ENCODE results near the gene FAM180B.
A peak's percentile ranks its signal among the peaks of the same experiment; 100 is the strongest.

Gene FAM180B

GRCh38 chr11:47583844-47584243 lies 2.6 kb upstream of the FAM180B start:
- peak overlapping the region in 1 of 2 donors; percentile 85 for H3K27ac Mint-ChIP-seq
- DNase-seq: no peak
- H3K4me1 Mint-ChIP-seq: peaks cover 15% of the 10 kb centered on the region
- H3K27me3 Mint-ChIP-seq: no peaks in the 10 kb centered on the region
- no peak for ATAC-seq
- H3K9me3 Mint-ChIP-seq: no peaks in the 10 kb centered on the region
- no peak overlapping the region for H3K4me3 Mint-ChIP-seq

GRCh38 chr11:47587039-47587716 lies 700 bp downstream of the FAM180B start:
- Mint-ChIP-seq H3K27ac (peak overlapping the region in 1 of 2 donors; percentile 49), H3K4me1 (peaks cover 8% of the 10 kb centered on the region), H3K4me3 (no peak overlapping the region), H3K27me3 (peaks cover 6% of the 10 kb centered on the region), H3K9me3 (no peaks in the 10 kb centered on the region)
- ATAC-seq (peak; percentile 19), DNase-seq (no peak)

GRCh38 chr11:47587723-47588326 lies 1.3 kb downstream of the FAM180B start:
- no peaks in the 10 kb centered on the region for H3K9me3 Mint-ChIP-seq
- no peak for ATAC-seq
- no peak overlapping the region for H3K27ac Mint-ChIP-seq
- peaks cover 12% of the 10 kb centered on the region for H3K27me3 Mint-ChIP-seq
- DNase-seq: no peak
- no peak overlapping the region for H3K4me3 Mint-ChIP-seq
- peaks cover 11% of the 10 kb centered on the region for H3K4me1 Mint-ChIP-seq

GRCh38 chr11:47589118-47589517 lies 2.6 kb downstream of the FAM180B start:
- Mint-ChIP-seq H3K4me1 (peaks cover 21% of the 10 kb centered on the region), H3K27ac (no peak overlapping the region), H3K27me3 (peaks cover 25% of the 10 kb centered on the region), H3K9me3 (no peaks in the 10 kb centered on the region), H3K4me3 (no peak overlapping the region)
- no peak for ATAC-seq
- DNase-seq: no peak

GRCh38 chr11:47589584-47589976 lies 3.1 kb downstream of the FAM180B start:
- peaks cover 21% of the 10 kb centered on the region for H3K4me1 Mint-ChIP-seq
- no peak for DNase-seq

GRCh38 chr11:47589977-47590861 lies 3.7 kb downstream of the FAM180B start:
- ATAC-seq (no peak), DNase-seq (no peak)
- Mint-ChIP-seq H3K27me3 (peaks cover 36% of the 10 kb centered on the region), H3K4me3 (no peak overlapping the region), H3K4me1 (peaks cover 21% of the 10 kb centered on the region), H3K9me3 (no peaks in the 10 kb centered on the region), H3K27ac (no peak overlapping the region)

More at GRCh38 chr11:47589584-47589976, 3.1 kb downstream of the FAM180B start:
- H3K9me3 Mint-ChIP-seq: no peaks in the 10 kb centered on the region
- H3K27ac Mint-ChIP-seq: no peak overlapping the region
- no peak overlapping the region for H3K4me3 Mint-ChIP-seq
- H3K27me3 Mint-ChIP-seq: peaks cover 30% of the 10 kb centered on the region
- peak; percentile 27 for ATAC-seq

- no peak overlapping the region for H3K4me3 Mint-ChIP-seq
- DNase-seq (no peak), ATAC-seq (peak; percentile 39)
- H3K27ac Mint-ChIP-seq: no peak overlapping the region
- H3K27me3 Mint-ChIP-seq: peaks cover 43% of the 10 kb centered on the region
- H3K4me1 Mint-ChIP-seq: peaks cover 21% of the 10 kb centered on the region
- H3K9me3 Mint-ChIP-seq: no peaks in the 10 kb centered on the region
Observed at GRCh38 chr11:47591764-47592163, 5.3 kb downstream of the FAM180B start.

- Mint-ChIP-seq H3K9me3 (no peaks in the 10 kb centered on the region), H3K4me3 (no peak overlapping the region), H3K27ac (no peak overlapping the region), H3K4me1 (peaks cover 21% of the 10 kb centered on the region), H3K27me3 (peaks cover 43% of the 10 kb centered on the region)
- peak; percentile 11 for ATAC-seq
- DNase-seq: no peak
Observed at GRCh38 chr11:47592251-47592650, 5.8 kb downstream of the FAM180B start.

GRCh38 chr11:47592970-47593369 lies 6.5 kb downstream of the FAM180B start:
- no peak for ATAC-seq
- Mint-ChIP-seq H3K27me3 (peaks cover 43% of the 10 kb centered on the region), H3K4me1 (peaks cover 21% of the 10 kb centered on the region), H3K4me3 (no peak overlapping the region), H3K9me3 (no peaks in the 10 kb centered on the region), H3K27ac (no peak overlapping the region)
- DNase-seq: no peak

GRCh38 chr11:47593492-47593933 lies 7.0 kb downstream of the FAM180B start:
- Mint-ChIP-seq H3K4me1 (peaks cover 21% of the 10 kb centered on the region), H3K27ac (no peak overlapping the region), H3K4me3 (no peak overlapping the region), H3K9me3 (no peaks in the 10 kb centered on the region), H3K27me3 (peaks cover 43% of the 10 kb centered on the region)
- DNase-seq: no peak
- no peak for ATAC-seq

GRCh38 chr11:47593934-47594855 lies 7.7 kb downstream of the FAM180B start, which contains the start of gene C1QTNF4:
C1QTNF4 (minus strand) TSS chr11:47594411; CDS start chr11:47590810, 3,601 bp downstream.
- Mint-ChIP-seq H3K27me3 (peaks cover 43% of the 10 kb centered on the region), H3K4me1 (peaks cover 21% of the 10 kb centered on the region), H3K27ac (no peak within 1 kb of the TSS), H3K4me3 (no peak within 1 kb of the TSS), H3K9me3 (no peaks in the 10 kb centered on the region)
- DNase-seq (no peak), ATAC-seq (no peak)

- no peaks in the 10 kb centered on the region for H3K9me3 Mint-ChIP-seq
- ATAC-seq: peak; percentile 41
- H3K4me1 Mint-ChIP-seq: peaks cover 21% of the 10 kb centered on the region
- DNase-seq: no peak
- H3K27me3 Mint-ChIP-seq: peaks cover 43% of the 10 kb centered on the region
- H3K4me3 Mint-ChIP-seq: no peak overlapping the region
- no peak overlapping the region for H3K27ac Mint-ChIP-seq
Observed at GRCh38 chr11:47595029-47595428, 8.6 kb downstream of the FAM180B start.

GRCh38 chr11:47595967-47596366 lies 9.5 kb downstream of the FAM180B start:
- DNase-seq: no peak
- ATAC-seq: no peak
- H3K4me1 Mint-ChIP-seq: peaks cover 21% of the 10 kb centered on the region
- no peak overlapping the region for H3K4me3 Mint-ChIP-seq
- peaks cover 43% of the 10 kb centered on the region for H3K27me3 Mint-ChIP-seq
- no peak overlapping the region for H3K27ac Mint-ChIP-seq
- H3K9me3 Mint-ChIP-seq: no peaks in the 10 kb centered on the region

GRCh38 chr11:47599902-47600301 lies 13.4 kb downstream of the FAM180B start:
- no peaks in the 10 kb centered on the region for H3K4me1 Mint-ChIP-seq

GRCh38 chr11:47603295-47603694 lies 16.8 kb downstream of the FAM180B start:
- ATAC-seq (no peak), DNase-seq (no peak)
- Mint-ChIP-seq H3K9me3 (no peaks in the 10 kb centered on the region), H3K27me3 (no peaks in the 10 kb centered on the region), H3K4me1 (no peaks in the 10 kb centered on the region), H3K27ac (no peak overlapping the region), H3K4me3 (no peak overlapping the region)

More at GRCh38 chr11:47599902-47600301, 13.4 kb downstream of the FAM180B start:
- no peak overlapping the region for H3K4me3 Mint-ChIP-seq
- no peaks in the 10 kb centered on the region for H3K9me3 Mint-ChIP-seq
- DNase-seq (no peak), ATAC-seq (no peak)
- peaks cover 10% of the 10 kb centered on the region for H3K27me3 Mint-ChIP-seq
- no peak overlapping the region for H3K27ac Mint-ChIP-seq

Data from stimulated activated naive CD8-positive, alpha-beta T cell treated with anti-CD3 and anti-CD28 coated beads, Interleukin-15, amount 100 ng/mL, for 72 hours (primary cell).